Common myeloid progenitor, CD34-positive (primary cell): ENCODE measurements around the gene PCBP2.
A peak's percentile ranks its signal among the peaks of the same experiment; 100 is the strongest.

Experiments
- CTCF ChIA-PET: fragments of 350-600 bp; sonication (Branson Sonifier 250); formaldehyde crosslinking; loops from one replicate; lab custom pipeline; 2021; ENCODE audit warnings: antibody characterized with exemption; lab: Charles Lee
- POLR2A ChIA-PET: fragments of 350-600 bp; sonication (Branson Sonifier 250); formaldehyde crosslinking; loops from one replicate; lab custom pipeline; 2021; ENCODE audit warnings: antibody characterized with exemption; lab: Charles Lee
- DNase-seq, 3 donors: peaks; one replicate each; pipeline versions ENCODE4 v3.0.0 to v3.0.0-alpha.2; 2013
- H3K27ac ChIP-seq, 2 experiments: 1 replicate in 1 of 2; 2 replicates in 1 of 2; pipeline ENCODE4 v1.7.0; 2013; ENCODE audit warnings: inconsistent platforms in 2 of 2, low read length in 2 of 2, mild to moderate bottlenecking in 2 of 2, low read depth in 1 of 2, moderate library complexity in 1 of 2; ENCODE audit not compliant: severe bottlenecking in 2 of 2, insufficient read depth in 1 of 2, poor library complexity in 1 of 2
- H3K27me3 ChIP-seq, 5 experiments: replicated peaks in 2 of 5; 1 replicate in 3 of 5; 2 replicates in 2 of 5; pipeline versions ENCODE4 v1.6.1 to v1.7.0; 2013; ENCODE audit warnings: low read length in 4 of 5, mild to moderate bottlenecking in 2 of 5, moderate library complexity in 2 of 5, inconsistent platforms in 1 of 5; ENCODE audit not compliant: insufficient read depth in 5 of 5, control insufficient read depth in 4 of 5
- H3K36me3 ChIP-seq, 4 experiments: 1 replicate in 2 of 4; 2 replicates in 2 of 4; pipeline versions ENCODE4 v1.6.1 to v1.7.0; 2013; ENCODE audit warnings: low read length in 3 of 4, control low read depth in 1 of 4, mild to moderate bottlenecking in 1 of 4; ENCODE audit not compliant: control insufficient read depth in 4 of 4, insufficient read depth in 4 of 4
- H3K4me1 ChIP-seq, 4 experiments: 1 replicate in 3 of 4; 2 replicates in 1 of 4; pipeline versions ENCODE4 v1.6.1 to v1.7.1; 2013; ENCODE audit warnings: low read length in 3 of 4, mild to moderate bottlenecking in 3 of 4, control low read depth in 1 of 4, inconsistent platforms in 1 of 4, moderate library complexity in 1 of 4; ENCODE audit not compliant: control insufficient read depth in 4 of 4, insufficient read depth in 4 of 4; ENCODE audit errors: control extremely low read depth in 1 of 4
- H3K4me3 ChIP-seq, 7 experiments: 1 replicate in 4 of 7; 2 replicates in 3 of 7; pipeline versions ENCODE4 v1.5.1 to v1.7.0; 2013; ENCODE audit warnings: mild to moderate bottlenecking in 7 of 7, low read length in 6 of 7, moderate library complexity in 6 of 7, inconsistent platforms in 2 of 7, low read depth in 2 of 7, control low read depth in 1 of 7; ENCODE audit not compliant: insufficient read depth in 4 of 7, control insufficient read depth in 1 of 7; ENCODE audit errors: extremely low read depth in 1 of 7
- H3K9me3 ChIP-seq, 5 experiments: 1 replicate in 4 of 5; 2 replicates in 1 of 5; pipeline versions ENCODE4 v1.6.1 to v1.7.1; 2013; ENCODE audit warnings: low read length in 4 of 5, mild to moderate bottlenecking in 2 of 5, inconsistent platforms in 1 of 5, low read depth in 1 of 5, moderate library complexity in 1 of 5; ENCODE audit not compliant: control insufficient read depth in 4 of 5, insufficient read depth in 2 of 5; ENCODE audit errors: control extremely low read depth in 1 of 5
- WGBS: methylation state at CpG from one replicate; pipeline ENCODE4 v1.1.5; 2013; ENCODE audit not compliant: insufficient coverage; 5-methylcytosine and 5-hydroxymethylcytosine counted together

PCBP2 gene

DNA sequence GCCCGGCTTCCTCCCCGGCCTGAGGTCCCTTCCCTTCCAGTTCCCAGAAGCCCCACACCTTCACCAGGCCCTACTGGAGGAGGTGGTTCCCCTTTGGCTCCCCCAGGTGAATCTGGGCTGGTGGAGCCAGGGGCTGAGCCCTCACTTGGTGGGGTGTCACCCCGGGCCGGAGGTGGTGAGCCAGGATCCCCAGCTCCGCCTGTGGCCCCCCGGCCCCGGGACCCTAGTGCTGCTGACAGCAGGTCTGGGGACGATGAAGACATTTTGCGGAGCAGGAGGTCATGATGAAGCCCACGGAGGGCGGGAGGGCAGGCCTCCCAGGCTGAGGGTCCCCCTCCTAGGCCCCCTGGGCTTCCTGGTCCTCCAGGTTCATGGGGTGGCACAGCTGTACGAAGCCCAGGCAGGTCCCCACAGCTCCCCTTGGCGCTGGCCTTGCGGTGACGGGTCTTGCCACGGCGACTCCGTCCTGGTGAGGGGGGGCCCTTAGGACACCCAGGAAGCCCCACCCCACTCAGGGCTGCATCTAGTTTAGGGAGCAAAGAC, 30.8 kb downstream of the PCBP2 start:
- Histone ChIP-seq H3K27ac (no peak overlapping the region), H3K27me3 (no peaks in the 10 kb centered on the region), H3K4me3 (no peak overlapping the region), H3K36me3 (peaks cover 23 to 94% (median 63%) of the 10 kb centered on the region in 4 experiments), H3K4me1 (peaks cover 0 to 2% (median 0%) of the 10 kb centered on the region in 4 experiments), H3K9me3 (no peaks in the 10 kb centered on the region)
- WGBS = 91% methylated on average over 10 of the region's 18 CpGs
- DNase-seq = peak in 1 of 3 donors; percentile 29
- ChIA-PET CTCF (interaction anchor here (1.0 to 3.1 kb wide), 11 partner anchors 9 to 149 kb away, joined by 3 to 23 read pairs (median 6); partner anchors contain the start of genes MAP3K12, NPFF and TARBP2), POLR2A (interaction anchor here (0.9 to 3.2 kb wide), 6 partner anchors 9 to 29 kb away, joined by 3 to 20 read pairs (median 6); partner anchors contain the start of gene TARBP2)

DNA sequence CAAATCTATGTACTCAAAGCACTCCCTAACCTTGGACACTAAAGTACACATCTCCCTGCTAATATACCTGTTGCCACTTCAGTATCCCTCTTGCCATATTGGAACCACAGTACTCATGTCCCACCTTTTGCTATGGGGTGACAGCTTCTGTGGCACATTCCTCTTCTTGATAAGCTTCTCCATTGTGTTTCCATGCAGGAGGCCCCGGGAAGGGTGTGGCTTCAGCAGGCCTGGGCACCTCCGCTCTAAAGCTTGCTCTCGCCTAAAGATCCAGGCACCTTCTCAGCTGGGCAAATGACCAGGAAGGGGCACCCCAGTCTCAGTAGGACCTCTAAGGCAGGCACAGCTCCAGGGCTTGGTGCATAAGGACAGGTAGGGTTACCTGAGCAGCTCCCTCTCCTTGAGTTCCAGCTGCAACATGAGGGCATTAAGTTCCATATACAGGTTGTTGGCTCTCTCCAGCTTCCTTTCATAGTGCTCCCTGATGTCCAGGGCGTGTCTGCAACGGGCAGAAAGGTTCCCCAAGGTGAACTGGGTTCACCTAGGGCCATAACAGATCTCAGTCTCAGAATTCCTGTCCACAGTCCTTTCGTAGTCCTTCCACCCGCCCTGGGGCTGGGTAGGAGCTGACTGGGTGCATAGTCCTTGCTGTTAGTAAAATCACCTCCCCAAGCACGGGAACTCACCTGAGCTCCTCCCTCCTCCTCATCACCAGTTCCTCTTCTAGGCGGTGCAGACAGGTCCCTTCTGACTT, 31.5 kb downstream of the PCBP2 start:
- ChIA-PET POLR2A (interaction anchor here (0.9 to 3.2 kb wide), 5 partner anchors 9 to 21 kb away, joined by 3 to 20 read pairs (median 7); partner anchors contain the start of gene TARBP2), CTCF (interaction anchor here (0.9 to 3.1 kb wide), 9 partner anchors 8 to 150 kb away, joined by 3 to 23 read pairs (median 9); partner anchors contain the start of genes MAP3K12, NPFF and TARBP2)
- Histone ChIP-seq H3K36me3 (peaks cover 20 to 91% (median 60%) of the 10 kb centered on the region in 4 experiments), H3K27ac (no peak overlapping the region), H3K27me3 (no peaks in the 10 kb centered on the region), H3K4me1 (peaks cover 0 to 2% (median 0%) of the 10 kb centered on the region in 4 experiments), H3K4me3 (no peak overlapping the region), H3K9me3 (no peaks in the 10 kb centered on the region)
- peak in 1 of 3 donors; percentile 24 for DNase-seq
- WGBS = 94% methylated on average over 8 of the region's 9 CpGs

GRCh38 chr12:53483979-53484377, 32.1 kb downstream of the PCBP2 start:
- 97% methylated on average over 3 of the region's 4 CpGs for whole genome bisulfite sequencing
- Histone ChIP-seq H3K9me3 (no peaks in the 10 kb centered on the region), H3K4me1 (peaks cover 0 to 2% (median 0%) of the 10 kb centered on the region in 4 experiments), H3K27me3 (no peaks in the 10 kb centered on the region), H3K36me3 (peaks cover 15 to 85% (median 57%) of the 10 kb centered on the region in 4 experiments), H3K4me3 (no peak overlapping the region), H3K27ac (no peak overlapping the region)
- CTCF ChIA-PET = interaction anchor here (0.9 to 3.1 kb wide), 7 partner anchors 8 to 150 kb away, joined by 3 to 23 read pairs (median 3); partner anchors contain the start of genes NPFF and TARBP2
- DNase-seq = no peak
- POLR2A ChIA-PET = interaction anchor here (1.2 to 2.5 kb wide), 2 partner anchors 10 to 17 kb away, joined by 7 to 9 read pairs; partner anchors contain the start of gene TARBP2

GRCh38 chr12:53484686-53485575, 33.0 kb downstream of the PCBP2 start:
- no peaks in the 10 kb centered on the region for H3K27me3 ChIP-seq
- H3K4me3 ChIP-seq = no peak overlapping the region
- CTCF ChIA-PET = interaction anchor here (1.6 kb wide), 1 partner anchor 10 kb away, joined by 9 read pairs; no protein-coding TSS in a partner anchor
- no peak overlapping the region for H3K27ac ChIP-seq
- no peaks in the 10 kb centered on the region for H3K9me3 ChIP-seq
- H3K4me1 ChIP-seq = peaks cover 0 to 2% (median 0%) of the 10 kb centered on the region in 4 experiments
- POLR2A ChIA-PET = interaction anchor here (1.0 kb wide), 1 partner anchor 15 kb away, joined by 3 read pairs; no protein-coding TSS in a partner anchor
- 93% methylated on average over 8 of the region's 10 CpGs for WGBS
- peaks cover 11 to 76% (median 52%) of the 10 kb centered on the region in 4 experiments for H3K36me3 ChIP-seq
- no peak for DNase-seq

DNA sequence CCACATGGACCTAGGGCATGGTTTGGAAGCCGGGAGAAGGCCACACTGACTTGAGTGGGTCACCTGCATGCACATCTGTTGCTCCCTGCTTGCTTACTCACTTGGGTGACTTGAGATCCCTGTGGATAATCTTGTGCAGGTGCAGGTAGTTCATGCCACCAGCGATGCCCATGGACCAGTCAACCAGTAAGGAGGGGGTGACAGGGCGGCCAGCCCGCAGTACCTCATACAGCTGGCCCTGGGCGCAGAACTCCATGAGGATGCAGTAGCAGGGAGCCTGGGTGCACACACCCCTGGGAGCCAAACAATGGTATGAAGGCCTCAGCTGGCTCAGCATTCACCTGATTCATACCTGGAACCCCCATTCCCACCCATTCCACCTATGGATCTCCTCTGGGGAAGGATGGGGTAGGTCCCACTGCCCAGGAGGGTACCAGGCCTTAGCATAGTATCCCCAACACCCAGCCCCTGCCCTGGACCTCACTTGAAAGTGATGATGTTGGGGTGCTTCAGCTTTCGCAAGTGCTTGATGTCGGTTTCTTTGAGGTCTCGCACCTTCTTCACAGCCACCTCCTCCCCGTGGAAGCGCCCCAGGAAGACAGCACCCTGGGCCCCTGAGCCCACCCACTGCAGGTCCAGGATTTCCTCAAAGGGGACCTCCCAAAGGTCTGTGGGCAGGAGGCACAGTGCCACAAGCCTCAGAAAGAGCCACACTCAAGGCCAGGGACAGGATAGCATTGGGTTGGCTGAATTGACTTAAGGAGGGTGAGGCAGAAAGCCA, 34.2 kb downstream of the PCBP2 start:
- Histone ChIP-seq H3K4me3 (no peak overlapping the region), H3K9me3 (no peaks in the 10 kb centered on the region), H3K27me3 (no peaks in the 10 kb centered on the region), H3K27ac (peak overlapping the region in 1 of 2 experiments; percentile 32), H3K36me3 (peaks cover 8 to 64% (median 45%) of the 10 kb centered on the region in 4 experiments), H3K4me1 (peaks cover 0 to 2% (median 0%) of the 10 kb centered on the region in 4 experiments)
- no peak for DNase-seq
- CTCF ChIA-PET = interaction anchor here (1.1 to 1.8 kb wide), 2 partner anchors 12 to 23 kb away, joined by 3 to 6 read pairs; no protein-coding TSS in a partner anchor
- POLR2A ChIA-PET = interaction anchor here (1.0 kb wide), 1 partner anchor 15 kb away, joined by 3 read pairs; the partner anchor contains the start of gene TARBP2
- WGBS = 96% methylated on average over 8 of the region's 10 CpGs
